PC-9 (cell line): Measurements from ENCODE around the gene HSPA12A.

Experiments used
- EZH2 ChIP-seq: fragments of 200-600 bp; sonication (generic); IDR thresholded peaks from 2 replicates; pipeline ENCODE4 v1.8.0; 2017; ENCODE audit warnings: antibody characterized with exemption, low read depth
- TF ChIP-seq, protein P1 (sequence below): fragments of 200-600 bp; sonication (generic); conservative IDR thresholded peaks from 2 replicates; pipeline ENCODE4 v1.6.1; 2017; ENCODE audit warnings: mixed run types, antibody characterized with exemption, mild to moderate bottlenecking, moderate library complexity

DNA sequence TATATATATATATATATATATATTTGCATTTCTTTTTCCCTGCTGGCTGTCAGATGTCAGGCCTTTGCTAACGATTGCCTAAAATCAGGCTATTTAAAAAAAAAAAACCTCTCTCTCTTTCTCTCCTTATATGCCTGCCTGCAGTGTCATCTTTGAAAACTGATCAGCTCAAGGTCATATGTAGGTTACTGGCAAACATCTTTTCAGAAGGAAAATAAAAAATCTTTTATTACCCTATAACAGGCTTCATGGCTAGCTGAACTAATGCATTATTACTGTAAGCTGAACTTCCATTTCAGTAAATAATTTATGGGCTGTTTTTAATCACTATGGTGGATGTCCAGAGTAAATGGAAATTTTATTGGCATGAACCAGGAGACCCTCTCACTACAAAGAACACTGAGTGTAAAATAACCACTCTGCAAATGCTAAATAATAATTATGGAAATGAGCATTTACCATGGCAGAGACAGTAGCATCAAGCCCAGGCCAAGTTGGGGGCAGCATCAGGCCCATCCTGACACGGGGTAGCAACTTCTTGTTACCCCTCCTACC is 29.3 kb downstream of the HSPA12A start:
- TF ChIP-seq, protein P1, sequence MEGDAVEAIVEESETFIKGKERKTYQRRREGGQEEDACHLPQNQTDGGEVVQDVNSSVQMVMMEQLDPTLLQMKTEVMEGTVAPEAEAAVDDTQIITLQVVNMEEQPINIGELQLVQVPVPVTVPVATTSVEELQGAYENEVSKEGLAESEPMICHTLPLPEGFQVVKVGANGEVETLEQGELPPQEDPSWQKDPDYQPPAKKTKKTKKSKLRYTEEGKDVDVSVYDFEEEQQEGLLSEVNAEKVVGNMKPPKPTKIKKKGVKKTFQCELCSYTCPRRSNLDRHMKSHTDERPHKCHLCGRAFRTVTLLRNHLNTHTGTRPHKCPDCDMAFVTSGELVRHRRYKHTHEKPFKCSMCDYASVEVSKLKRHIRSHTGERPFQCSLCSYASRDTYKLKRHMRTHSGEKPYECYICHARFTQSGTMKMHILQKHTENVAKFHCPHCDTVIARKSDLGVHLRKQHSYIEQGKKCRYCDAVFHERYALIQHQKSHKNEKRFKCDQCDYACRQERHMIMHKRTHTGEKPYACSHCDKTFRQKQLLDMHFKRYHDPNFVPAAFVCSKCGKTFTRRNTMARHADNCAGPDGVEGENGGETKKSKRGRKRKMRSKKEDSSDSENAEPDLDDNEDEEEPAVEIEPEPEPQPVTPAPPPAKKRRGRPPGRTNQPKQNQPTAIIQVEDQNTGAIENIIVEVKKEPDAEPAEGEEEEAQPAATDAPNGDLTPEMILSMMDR, result no peak
- no peak for TF ChIP-seq EZH2
